Type B pancreatic cell (in vitro differentiated cells): ENCODE results near the gene KBTBD12. TPM values are rescaled to one million over a fixed set of nuclear protein-coding genes. Genes with fewer than 3 reads are reported as not detected.

Source experiments
- DNase-seq: peaks from one replicate; pipeline ENCODE4 v3.0.0; 2021; ENCODE audit warnings: mixed read lengths; ENCODE audit not compliant: unreplicated experiment; ENCODE audit errors: extremely low spot score
- H3K27ac Mint-ChIP-seq: 2 replicates; pipeline ENCODE4 v1.8.0; 2021; ENCODE audit warnings: mild to moderate bottlenecking, mixed read lengths
- H3K27me3 Mint-ChIP-seq: 2 replicates; pipeline ENCODE4 v1.8.0; 2021; ENCODE audit warnings: mixed read lengths
- H3K36me3 Mint-ChIP-seq: 2 replicates; pipeline ENCODE4 v1.8.0; 2021; ENCODE audit warnings: mixed read lengths
- H3K4me1 Mint-ChIP-seq: one replicate; pipeline ENCODE4 v1.8.0; 2021; ENCODE audit warnings: mixed read lengths; ENCODE audit not compliant: unreplicated experiment
- H3K4me3 Mint-ChIP-seq: 2 replicates; pipeline ENCODE4 v1.8.0; 2021; ENCODE audit warnings: mild to moderate bottlenecking, mixed read lengths
- H3K9me3 Mint-ChIP-seq: 2 replicates; pipeline ENCODE4 v1.8.0; 2021; ENCODE audit warnings: mixed read lengths
- total RNA-seq: library from RNA; stranded (reverse); gene quantifications from 2 replicates; pipeline ENCODE4 v1.2.1, GENCODE V29; 2021; ENCODE audit warnings: low replicate concordance
- TF ChIP-seq, protein P1 (sequence below): fragments of 200-600 bp; sonication (generic); conservative IDR thresholded peaks from 2 replicates; pipeline ENCODE4 v1.5.0; 2021; ENCODE audit warnings: antibody characterized with exemption, mild to moderate bottlenecking

The KBTBD12 gene
- total RNA-seq, 1 donor from 2014 or later: not detected

GRCh38 chr3:127929818-127930413, 14.9 kb downstream of the KBTBD12 start:
- Mint-ChIP-seq H3K27me3 (peaks cover 29% of the 10 kb centered on the region), H3K9me3 (no peaks in the 10 kb centered on the region), H3K4me3 (no peak overlapping the region), H3K27ac (no peak overlapping the region), H3K4me1 (no peaks in the 10 kb centered on the region), H3K36me3 (no peaks in the 10 kb centered on the region)
- TF ChIP-seq, protein P1, sequence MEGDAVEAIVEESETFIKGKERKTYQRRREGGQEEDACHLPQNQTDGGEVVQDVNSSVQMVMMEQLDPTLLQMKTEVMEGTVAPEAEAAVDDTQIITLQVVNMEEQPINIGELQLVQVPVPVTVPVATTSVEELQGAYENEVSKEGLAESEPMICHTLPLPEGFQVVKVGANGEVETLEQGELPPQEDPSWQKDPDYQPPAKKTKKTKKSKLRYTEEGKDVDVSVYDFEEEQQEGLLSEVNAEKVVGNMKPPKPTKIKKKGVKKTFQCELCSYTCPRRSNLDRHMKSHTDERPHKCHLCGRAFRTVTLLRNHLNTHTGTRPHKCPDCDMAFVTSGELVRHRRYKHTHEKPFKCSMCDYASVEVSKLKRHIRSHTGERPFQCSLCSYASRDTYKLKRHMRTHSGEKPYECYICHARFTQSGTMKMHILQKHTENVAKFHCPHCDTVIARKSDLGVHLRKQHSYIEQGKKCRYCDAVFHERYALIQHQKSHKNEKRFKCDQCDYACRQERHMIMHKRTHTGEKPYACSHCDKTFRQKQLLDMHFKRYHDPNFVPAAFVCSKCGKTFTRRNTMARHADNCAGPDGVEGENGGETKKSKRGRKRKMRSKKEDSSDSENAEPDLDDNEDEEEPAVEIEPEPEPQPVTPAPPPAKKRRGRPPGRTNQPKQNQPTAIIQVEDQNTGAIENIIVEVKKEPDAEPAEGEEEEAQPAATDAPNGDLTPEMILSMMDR: no peak
- DNase-seq: no peak

GRCh38 chr3:127933396-127933795, 18.4 kb downstream of the KBTBD12 start:
- Mint-ChIP-seq H3K27ac (no peak overlapping the region), H3K36me3 (no peaks in the 10 kb centered on the region), H3K4me3 (no peak overlapping the region), H3K27me3 (peaks cover 20% of the 10 kb centered on the region), H3K9me3 (no peaks in the 10 kb centered on the region), H3K4me1 (no peaks in the 10 kb centered on the region)
- TF ChIP-seq, protein P1: no peak
- no peak for DNase-seq

DNA sequence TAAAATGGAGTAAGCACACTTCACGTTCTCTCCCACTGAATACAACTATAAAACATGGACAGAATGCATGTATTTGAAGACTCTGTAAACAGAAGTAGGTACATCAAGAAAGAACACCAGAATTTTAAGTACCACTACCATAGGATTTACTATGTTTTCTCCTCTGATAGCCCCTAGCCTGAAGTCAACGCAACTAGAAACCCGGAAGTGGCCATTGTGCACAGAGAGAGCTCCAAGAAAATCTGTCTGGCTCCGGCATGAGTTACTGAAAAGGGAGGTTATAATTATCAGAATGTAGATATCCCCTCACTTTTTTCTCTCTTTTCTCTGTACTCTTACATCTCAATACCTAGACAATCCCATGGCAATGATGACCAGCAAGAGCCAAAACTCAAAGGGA, 23.8 kb downstream of the KBTBD12 start:
- Mint-ChIP-seq H3K9me3 (peaks cover 3% of the 10 kb centered on the region), H3K4me3 (no peak overlapping the region), H3K27ac (no peak overlapping the region), H3K4me1 (no peaks in the 10 kb centered on the region), H3K36me3 (no peaks in the 10 kb centered on the region), H3K27me3 (peaks cover 18% of the 10 kb centered on the region)
- DNase-seq: no peak
- TF ChIP-seq, protein P1: no peak

DNA sequence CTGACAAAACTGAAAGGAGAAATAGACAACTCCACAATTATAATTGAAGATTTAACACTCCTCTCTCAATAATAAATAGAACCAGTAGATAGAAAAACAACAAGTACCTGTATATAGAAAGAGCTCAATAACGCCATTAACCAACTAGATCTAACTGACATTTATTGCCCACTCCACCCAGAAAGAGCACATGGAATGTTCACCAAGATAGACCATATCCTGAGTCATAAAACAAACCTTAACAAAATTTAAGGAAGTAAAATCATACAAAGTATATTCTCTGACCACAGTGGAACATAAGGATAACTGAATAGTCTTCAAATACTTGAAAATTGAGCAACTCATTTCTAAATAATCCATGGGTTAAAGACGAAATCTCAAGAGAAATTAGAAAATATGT, 25.1 kb downstream of the KBTBD12 start:
- peaks cover 13% of the 10 kb centered on the region for H3K27me3 Mint-ChIP-seq
- TF ChIP-seq, protein P1: no peak
- H3K36me3 Mint-ChIP-seq: no peaks in the 10 kb centered on the region
- peaks cover 3% of the 10 kb centered on the region for H3K9me3 Mint-ChIP-seq
- no peak overlapping the region for H3K4me3 Mint-ChIP-seq
- no peak overlapping the region for H3K27ac Mint-ChIP-seq
- no peak for DNase-seq
- H3K4me1 Mint-ChIP-seq: no peaks in the 10 kb centered on the region

DNA sequence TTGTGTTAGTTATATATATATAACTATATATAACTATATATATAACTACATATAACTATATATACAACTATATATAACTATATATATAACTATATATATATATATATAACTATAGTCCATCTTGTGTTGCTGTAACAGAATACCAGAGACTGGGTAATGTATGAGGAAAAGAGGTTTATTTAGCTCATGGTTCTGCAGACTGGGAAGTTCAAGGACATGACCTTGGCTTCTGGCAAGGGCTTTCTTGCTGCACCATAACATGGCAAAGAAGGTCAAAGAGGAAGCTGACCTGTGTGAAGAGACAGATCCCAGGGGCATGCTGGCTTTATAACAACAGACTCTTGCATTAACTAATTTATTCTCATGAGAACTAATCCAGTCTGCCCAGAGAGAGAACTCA, 27.6 kb downstream of the KBTBD12 start:
- Mint-ChIP-seq H3K4me3 (no peak overlapping the region), H3K27ac (no peak overlapping the region), H3K27me3 (peaks cover 10% of the 10 kb centered on the region), H3K4me1 (no peaks in the 10 kb centered on the region), H3K36me3 (no peaks in the 10 kb centered on the region), H3K9me3 (peaks cover 3% of the 10 kb centered on the region)
- TF ChIP-seq, protein P1: no peak
- no peak for DNase-seq

DNA sequence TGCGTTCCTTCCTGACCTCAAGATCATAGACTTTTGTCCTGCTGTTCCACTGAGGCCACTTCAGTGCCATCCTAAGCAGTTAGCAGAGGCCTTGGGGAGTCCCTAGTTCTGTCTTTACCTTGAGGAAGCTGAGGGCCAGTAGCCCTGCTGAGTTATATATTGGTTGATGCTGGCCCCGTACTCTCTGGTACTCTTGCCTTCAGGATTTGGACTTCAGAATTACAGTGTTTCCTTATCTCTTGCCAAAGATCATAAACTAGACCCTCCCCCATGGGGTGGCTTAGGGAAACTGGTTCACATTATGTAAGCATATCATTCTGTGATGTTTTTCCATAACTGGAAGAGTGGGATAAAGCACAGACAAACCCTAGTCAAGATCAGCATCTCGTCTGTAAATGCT, 33.2 kb downstream of the KBTBD12 start:
- Mint-ChIP-seq H3K36me3 (no peaks in the 10 kb centered on the region), H3K27me3 (peaks cover 6% of the 10 kb centered on the region), H3K4me1 (peaks cover 2% of the 10 kb centered on the region), H3K9me3 (no peaks in the 10 kb centered on the region), H3K4me3 (no peak overlapping the region), H3K27ac (no peak overlapping the region)
- DNase-seq: no peak
- TF ChIP-seq, protein P1: no peak
